Small intestine (tissue), 7 donors: Measurements from ENCODE around the gene HSF5. TPM values are rescaled to one million over a fixed set of nuclear protein-coding genes. Genes with fewer than 3 reads are reported as not detected.
A peak's percentile ranks its signal among the peaks of the same experiment; 100 is the strongest.

Experiments used
- DNase-seq, 2 donors: peaks; one replicate each; pipeline versions ENCODE4 v3.0.0 to v3.0.0-alpha.2; 2013
- FAIRE-seq: peaks from 2 replicates; lab custom pipeline; 2012; peaks lifted over from hg19 to GRCh38; lab: Jason Lieb, UNC
- H3K27ac ChIP-seq, 3 donors: one replicate each; pipeline ENCODE4 v1.5.1; 2013; ENCODE audit warnings: low read length in 2 of 3, mild to moderate bottlenecking in 2 of 3, control low read depth in 1 of 3, inconsistent platforms in 1 of 3, low read depth in 1 of 3, moderate library complexity in 1 of 3
- H3K27me3 ChIP-seq, 3 donors: one replicate each; pipeline ENCODE4 v1.6.1; 2013; ENCODE audit warnings: low read length in 3 of 3, inconsistent platforms in 1 of 3; ENCODE audit not compliant: control insufficient read depth in 3 of 3, insufficient read depth in 3 of 3
- H3K36me3 ChIP-seq, 3 donors: one replicate each; pipeline ENCODE4 v1.6.1; 2013; ENCODE audit warnings: low read length in 3 of 3, inconsistent platforms in 1 of 3, low read depth in 1 of 3, mild to moderate bottlenecking in 1 of 3, moderate library complexity in 1 of 3; ENCODE audit not compliant: control insufficient read depth in 3 of 3, insufficient read depth in 2 of 3
- H3K4me1 ChIP-seq, 3 donors: one replicate each; pipeline ENCODE4 v1.6.1; 2013; ENCODE audit warnings: low read length in 2 of 3, inconsistent platforms in 1 of 3, low read depth in 1 of 3, mild to moderate bottlenecking in 1 of 3, moderate library complexity in 1 of 3; ENCODE audit not compliant: control insufficient read depth in 3 of 3, insufficient read depth in 2 of 3
- H3K4me3 ChIP-seq, 3 donors: one replicate each; pipeline ENCODE4 v1.5.1; 2013; ENCODE audit warnings: low read length in 3 of 3, control low read depth in 1 of 3, inconsistent platforms in 1 of 3, low read depth in 1 of 3, mild to moderate bottlenecking in 1 of 3, moderate library complexity in 1 of 3
- H3K9me3 ChIP-seq, 2 donors: one replicate each; pipeline ENCODE4 v1.6.1; 2013; ENCODE audit warnings: low read depth in 1 of 2, low read length in 1 of 2; ENCODE audit not compliant: control insufficient read depth in 2 of 2, insufficient read depth in 1 of 2
- WGBS, 3 donors: extraction: QIAGEN DNeasy Blood & Tissue Kit; methylation state at CpG; one replicate each; pipeline ENCODE4 v1.1.7; 2013; 5-methylcytosine and 5-hydroxymethylcytosine counted together
- polyA plus RNA-seq, 4 donors: library from polyadenylated mRNA; stranded (reverse) in 3 of 4; unstranded in 1 of 4; fragments of 200-250 nt in 3 of 4; fragments of 120-200 nt in 1 of 4; gene quantifications; one replicate each; pipeline versions ENCODE4 v1.2.1 to v1.2.3, GENCODE V29; 2013
- donor health status: healthy with polysubstance abuse.
- donor health status: control.
- donor health status: control.
- donor health status: Bipolar disorder and iron deficiency.
- donor health status: healthy.

HSF5 gene
- polyA plus RNA-seq, 4 donors = 0.01 to 0.03 TPM; not detected in 2

DNA sequence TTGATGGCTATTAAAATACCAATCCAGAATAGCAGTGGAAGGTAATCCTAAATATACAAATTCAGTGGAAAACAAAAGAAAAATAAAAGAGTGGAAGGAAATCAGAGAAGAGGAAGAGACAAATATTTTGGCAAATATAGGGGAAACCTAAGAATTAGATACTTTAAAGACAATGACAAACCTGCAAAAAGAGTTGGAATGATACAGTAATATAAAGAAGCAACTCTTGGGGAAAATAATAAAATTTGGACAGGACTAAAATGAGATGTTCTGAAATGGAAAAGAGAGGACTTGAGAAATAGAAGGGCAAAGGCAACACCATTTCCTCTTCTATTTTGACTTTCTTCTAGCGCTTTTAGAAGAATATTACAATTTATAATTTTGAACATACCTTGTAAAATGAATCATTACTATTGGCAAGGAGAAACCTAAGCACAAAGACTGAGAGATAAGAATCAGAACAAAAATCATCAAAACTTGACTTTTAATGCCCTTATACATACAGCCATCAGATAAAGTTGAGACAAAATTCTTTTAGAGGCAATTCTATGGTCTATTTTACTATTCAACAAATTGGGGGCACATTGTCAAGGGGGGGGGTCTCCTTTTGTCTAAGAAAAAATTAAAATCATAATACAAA is 76.0 kb downstream of the HSF5 start:
- WGBS, 3 donors = 29 to 67% (median 40%) methylated on average over 1 of the region's 1 CpG
- Histone ChIP-seq H3K4me3 (no peak overlapping the region), H3K4me1 (peaks cover 0 to 5% (median 0%) of the 10 kb centered on the region in 3 donors), H3K9me3 (no peaks in the 10 kb centered on the region), H3K27ac (no peak overlapping the region), H3K27me3 (no peaks in the 10 kb centered on the region), H3K36me3 (peaks cover 0 to 4% (median 0%) of the 10 kb centered on the region in 3 donors)
- no peak for DNase-seq
- FAIRE-seq = no peak

GRCh38 chr17:58411408-58411894 is 76.8 kb downstream of the HSF5 start:
- peak overlapping the region in 1 of 3 donors; percentile 31 for H3K27ac ChIP-seq
- H3K4me1 ChIP-seq = peaks cover 0 to 5% (median 0%) of the 10 kb centered on the region in 3 donors
- H3K27me3 ChIP-seq = no peaks in the 10 kb centered on the region
- no peak for FAIRE-seq
- peaks cover 0 to 4% (median 0%) of the 10 kb centered on the region in 3 donors for H3K36me3 ChIP-seq
- WGBS, 3 donors = 8 to 49% (median 37%) methylated on average over 1 of the region's 1 CpG
- peak in 1 of 2 donors; percentile 26 for DNase-seq
- peak overlapping the region in 1 of 3 donors; percentile 15 for H3K4me3 ChIP-seq
- no peaks in the 10 kb centered on the region for H3K9me3 ChIP-seq

DNA sequence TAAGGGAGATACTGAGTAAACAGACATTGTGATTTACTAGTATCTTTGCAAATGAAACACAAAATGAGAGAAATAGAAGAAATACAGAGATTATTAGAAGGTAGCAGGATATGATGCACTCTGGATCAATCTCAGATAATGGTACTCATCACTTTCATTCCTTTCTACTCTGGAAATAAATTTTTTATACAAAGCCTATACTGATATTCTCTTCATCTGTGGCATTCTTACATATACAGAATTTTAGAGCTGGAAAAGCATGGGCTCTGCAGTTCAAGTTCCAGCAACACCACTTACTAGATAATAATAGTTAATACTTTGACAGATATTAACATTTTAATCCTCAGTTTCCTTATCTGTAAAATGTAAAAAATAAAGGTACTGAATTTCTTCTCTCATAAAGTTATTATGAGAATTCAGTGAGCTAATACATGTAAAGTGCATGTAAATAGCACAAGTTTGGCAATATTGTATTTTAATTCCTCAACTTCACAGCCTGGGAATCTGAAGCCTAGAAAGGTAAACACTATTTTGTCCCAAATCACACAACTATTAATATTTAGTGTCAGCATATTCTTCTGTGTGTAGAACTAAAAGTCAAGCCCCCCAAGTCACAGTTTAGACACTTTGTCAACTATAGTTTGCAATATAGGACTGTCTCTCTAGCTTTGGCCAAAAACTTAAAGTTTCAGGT is 77.3 kb downstream of the HSF5 start:
- Histone ChIP-seq H3K36me3 (peaks cover 0 to 4% (median 0%) of the 10 kb centered on the region in 3 donors), H3K27ac (no peak overlapping the region), H3K4me1 (peaks cover 0 to 6% (median 0%) of the 10 kb centered on the region in 3 donors), H3K4me3 (peak overlapping the region in 1 of 3 donors; percentile 15), H3K9me3 (no peaks in the 10 kb centered on the region), H3K27me3 (no peaks in the 10 kb centered on the region)
- DNase-seq = no peak
- no peak for FAIRE-seq

- Histone ChIP-seq H3K4me1 (peaks cover 0 to 8% (median 0%) of the 10 kb centered on the region in 3 donors), H3K9me3 (no peaks in the 10 kb centered on the region), H3K27ac (no peak overlapping the region), H3K27me3 (no peaks in the 10 kb centered on the region), H3K36me3 (peaks cover 0 to 4% (median 0%) of the 10 kb centered on the region in 3 donors), H3K4me3 (no peak overlapping the region)
- WGBS, 3 donors = 11 to 61% (median 36%) methylated on average over 5 of the region's 5 CpGs
- DNase-seq (no peak), FAIRE-seq (no peak)
Observed at GRCh38 chr17:58409432-58409831, 78.8 kb downstream of the HSF5 start.

DNA sequence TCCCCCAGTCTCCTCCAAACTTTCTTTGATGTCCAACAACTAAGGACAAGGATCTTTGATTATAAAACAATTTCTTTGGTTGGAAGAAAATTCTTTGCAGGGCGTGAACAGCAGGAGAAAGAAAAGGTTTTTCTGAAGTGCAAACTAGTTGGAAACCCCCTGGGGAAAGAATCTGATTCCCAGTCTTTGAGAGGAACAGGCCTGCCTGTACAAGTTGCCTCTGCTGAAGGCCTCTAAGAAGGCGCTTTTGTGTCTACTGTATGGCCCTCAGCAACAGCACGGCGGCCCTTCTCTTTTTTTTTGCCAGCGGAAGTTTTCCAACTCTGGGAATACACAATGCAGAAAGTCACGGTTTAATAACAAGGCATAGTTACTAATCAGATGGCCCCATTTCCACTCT is 84.9 kb downstream of the HSF5 start:
- FAIRE-seq = no peak
- peak overlapping the region in 1 of 3 donors; percentile 59 for H3K27ac ChIP-seq

DNA sequence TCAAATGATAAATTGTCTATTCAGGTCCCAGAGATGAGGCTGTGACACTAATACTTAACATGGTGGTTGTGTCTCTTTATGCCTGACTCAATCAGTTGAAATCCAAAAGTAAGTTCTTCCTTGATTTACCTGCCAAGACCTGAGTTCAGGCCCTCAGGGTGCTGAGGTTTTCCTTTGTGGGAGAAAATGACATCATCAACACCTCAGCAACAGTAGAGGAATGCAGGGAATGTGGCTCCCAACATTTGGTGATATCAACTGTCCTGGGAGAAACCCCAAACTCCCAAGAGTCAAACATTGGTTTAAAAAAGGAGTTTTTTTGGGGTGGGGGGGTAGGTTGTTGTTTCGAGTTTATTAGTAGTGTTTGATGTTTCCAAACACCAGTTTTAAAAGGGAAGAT is 85.5 kb downstream of the HSF5 start:
- FAIRE-seq = no peak
- WGBS, 3 donors = 13 to 33% (median 32%) methylated on average over 1 of the region's 1 CpG

More for the DNA sequence above, 84.9 kb downstream of the HSF5 start:
- Histone ChIP-seq H3K9me3 (no peaks in the 10 kb centered on the region), H3K36me3 (peaks cover 0 to 3% (median 0%) of the 10 kb centered on the region in 3 donors), H3K27me3 (no peaks in the 10 kb centered on the region), H3K4me1 (peaks cover 0 to 21% (median 0%) of the 10 kb centered on the region in 3 donors), H3K4me3 (no peak overlapping the region)
- no peak for DNase-seq
- WGBS, 3 donors = 22 to 46% (median 43%) methylated on average over 6 of the region's 6 CpGs

GRCh38 chr17:58402047-58402446 is 86.2 kb downstream of the HSF5 start:
- H3K27ac ChIP-seq = peak overlapping the region in 1 of 3 donors; percentile 41
- no peak for DNase-seq
- no peak for FAIRE-seq
- peaks cover 0 to 3% (median 0%) of the 10 kb centered on the region in 3 donors for H3K36me3 ChIP-seq
- H3K27me3 ChIP-seq = no peaks in the 10 kb centered on the region
- H3K4me3 ChIP-seq = no peak overlapping the region
- H3K4me1 ChIP-seq = peaks cover 0 to 28% (median 0%) of the 10 kb centered on the region in 3 donors
- no peaks in the 10 kb centered on the region for H3K9me3 ChIP-seq

More for the DNA sequence above, 85.5 kb downstream of the HSF5 start:
- H3K4me1 ChIP-seq = peaks cover 0 to 27% (median 0%) of the 10 kb centered on the region in 3 donors
- H3K4me3 ChIP-seq = no peak overlapping the region
- H3K27ac ChIP-seq = peak overlapping the region in 1 of 3 donors; percentile 8
- no peak for DNase-seq
- H3K27me3 ChIP-seq = no peaks in the 10 kb centered on the region
- H3K36me3 ChIP-seq = peaks cover 0 to 3% (median 0%) of the 10 kb centered on the region in 3 donors
- H3K9me3 ChIP-seq = no peaks in the 10 kb centered on the region

DNA sequence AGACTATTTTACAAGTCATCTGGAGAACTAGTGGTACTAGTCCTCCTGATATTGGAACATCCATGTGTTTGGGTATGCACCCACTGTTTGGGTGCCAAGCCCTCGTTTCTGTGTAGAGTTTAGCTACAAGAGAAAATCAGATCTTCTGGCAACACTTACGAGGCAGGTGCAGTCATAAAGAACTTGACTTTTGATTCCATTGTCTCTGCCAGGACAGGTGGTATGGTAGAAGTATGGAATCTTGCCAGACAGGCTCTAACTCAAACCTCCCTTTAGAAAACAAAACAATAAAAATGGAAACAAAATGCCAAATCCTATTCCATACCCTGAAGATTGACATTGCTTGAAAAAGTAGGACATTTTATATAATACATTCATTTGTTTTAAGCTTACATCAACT is 86.9 kb downstream of the HSF5 start:
- WGBS, 3 donors = 8 to 50% (median 35%) methylated on average over 2 of the region's 2 CpGs
- H3K27ac ChIP-seq = peak overlapping the region in 1 of 3 donors; percentile 22
- peaks cover 0 to 30% (median 0%) of the 10 kb centered on the region in 3 donors for H3K4me1 ChIP-seq
- FAIRE-seq (no peak), DNase-seq (peak in 1 of 2 donors; percentile 70)
- H3K4me3 ChIP-seq = no peak overlapping the region
- no peaks in the 10 kb centered on the region for H3K27me3 ChIP-seq
- no peaks in the 10 kb centered on the region for H3K9me3 ChIP-seq
- H3K36me3 ChIP-seq = peaks cover 0 to 3% (median 0%) of the 10 kb centered on the region in 3 donors
